SJCRH30 (cell line): ENCODE data around the gene UNC13B. TPM values are rescaled to one million over a fixed set of nuclear protein-coding genes. Genes with fewer than 3 reads are reported as not detected.
A peak's percentile ranks its signal among the peaks of the same experiment; 100 is the strongest.

Experiments used
- DNase-seq, 2 experiments: peaks; one replicate each; pipeline ENCODE4 v3.0.0-alpha.2; 2015 to 2020
- H3K27ac ChIP-seq: fragments of 250-450 bp; sonication (Bioruptor Pico); 2 replicates; pipeline ENCODE4 v1.5.1; 2020; ENCODE audit warnings: mild to moderate bottlenecking, moderate library complexity
- H3K27me3 ChIP-seq: fragments of 250-450 bp; sonication (Bioruptor Pico); 2 replicates; pipeline ENCODE4 v1.5.1; 2020; ENCODE audit warnings: mild to moderate bottlenecking, moderate library complexity
- H3K36me3 ChIP-seq: fragments of 250-450 bp; sonication (Bioruptor Pico); 2 replicates; pipeline ENCODE4 v1.5.1; 2020; ENCODE audit warnings: mild to moderate bottlenecking, moderate library complexity
- H3K4me1 ChIP-seq: fragments of 250-450 bp; sonication (Bioruptor Pico); 2 replicates; pipeline ENCODE4 v1.5.1; 2020; ENCODE audit warnings: mild to moderate bottlenecking, moderate library complexity
- H3K4me3 ChIP-seq: fragments of 250-450 bp; sonication (Bioruptor Pico); 2 replicates; pipeline ENCODE4 v1.5.1; 2020; ENCODE audit warnings: mild to moderate bottlenecking, moderate library complexity
- H3K9me3 ChIP-seq: fragments of 250-450 bp; sonication (Bioruptor Pico); replicated peaks from 2 replicates; pipeline ENCODE4 v1.5.1; 2020; ENCODE audit warnings: mild to moderate bottlenecking, moderate library complexity
- total RNA-seq: library from RNA; depleted of rRNA; stranded (reverse); fragments of >200 nt; shearing (Covaris generic); gene quantifications from 2 replicates; pipeline ENCODE4 v1.2.3, GENCODE V29; 2014

Gene UNC13B
- total RNA-seq, 1 experiment from 2014 or later: 2.0 TPM

- no peak overlapping the region for H3K4me3 ChIP-seq
- no peak overlapping the region for H3K27ac ChIP-seq
- H3K36me3 ChIP-seq: no peaks in the 10 kb centered on the region
- no peaks in the 10 kb centered on the region for H3K27me3 ChIP-seq
- H3K4me1 ChIP-seq: peaks cover 7% of the 10 kb centered on the region
- peak; percentile 36 to 70 for DNase-seq
- H3K9me3 ChIP-seq: no peaks in the 10 kb centered on the region
Observed at GRCh38 chr9:35367451-35367850, 205.6 kb downstream of the UNC13B start.

GRCh38 chr9:35370241-35370640 is 208.4 kb downstream of the UNC13B start:
- Histone ChIP-seq H3K9me3 (no peaks in the 10 kb centered on the region), H3K36me3 (no peaks in the 10 kb centered on the region), H3K4me3 (no peak overlapping the region), H3K27me3 (no peaks in the 10 kb centered on the region), H3K27ac (no peak overlapping the region), H3K4me1 (peaks cover 7% of the 10 kb centered on the region)
- DNase-seq: no peak

GRCh38 chr9:35374436-35374835 is 212.6 kb downstream of the UNC13B start:
- Histone ChIP-seq H3K27me3 (no peaks in the 10 kb centered on the region), H3K4me1 (no peaks in the 10 kb centered on the region), H3K9me3 (no peaks in the 10 kb centered on the region), H3K27ac (no peak overlapping the region), H3K4me3 (no peak overlapping the region), H3K36me3 (no peaks in the 10 kb centered on the region)
- no peak for DNase-seq

GRCh38 chr9:35374910-35375309 is 213.1 kb downstream of the UNC13B start:
- DNase-seq: no peak
- Histone ChIP-seq H3K27me3 (no peaks in the 10 kb centered on the region), H3K4me1 (no peaks in the 10 kb centered on the region), H3K4me3 (no peak overlapping the region), H3K9me3 (no peaks in the 10 kb centered on the region), H3K27ac (no peak overlapping the region), H3K36me3 (no peaks in the 10 kb centered on the region)

- H3K4me1 ChIP-seq: no peaks in the 10 kb centered on the region
- no peaks in the 10 kb centered on the region for H3K36me3 ChIP-seq
- H3K27ac ChIP-seq: no peak overlapping the region
- no peak overlapping the region for H3K4me3 ChIP-seq
- no peaks in the 10 kb centered on the region for H3K27me3 ChIP-seq
- no peaks in the 10 kb centered on the region for H3K9me3 ChIP-seq
- no peak for DNase-seq
Observed at GRCh38 chr9:35380039-35380438, 218.2 kb downstream of the UNC13B start.

GRCh38 chr9:35380619-35381018 is 218.8 kb downstream of the UNC13B start:
- no peak overlapping the region for H3K4me3 ChIP-seq
- no peaks in the 10 kb centered on the region for H3K4me1 ChIP-seq
- no peak for DNase-seq
- H3K9me3 ChIP-seq: no peaks in the 10 kb centered on the region
- H3K27me3 ChIP-seq: no peaks in the 10 kb centered on the region
- no peak overlapping the region for H3K27ac ChIP-seq
- no peaks in the 10 kb centered on the region for H3K36me3 ChIP-seq

GRCh38 chr9:35385042-35385441 is 223.2 kb downstream of the UNC13B start:
- Histone ChIP-seq H3K4me3 (no peak overlapping the region), H3K4me1 (no peaks in the 10 kb centered on the region)
- DNase-seq: no peak

GRCh38 chr9:35395076-35395705 is 233.4 kb downstream of the UNC13B start:
- no peak for DNase-seq
- Histone ChIP-seq H3K27ac (no peak overlapping the region), H3K36me3 (no peaks in the 10 kb centered on the region), H3K4me1 (no peaks in the 10 kb centered on the region), H3K4me3 (no peak overlapping the region), H3K9me3 (no peaks in the 10 kb centered on the region), H3K27me3 (no peaks in the 10 kb centered on the region)

More at GRCh38 chr9:35385042-35385441, 223.2 kb downstream of the UNC13B start:
- Histone ChIP-seq H3K36me3 (no peaks in the 10 kb centered on the region), H3K27me3 (no peaks in the 10 kb centered on the region), H3K9me3 (no peaks in the 10 kb centered on the region), H3K27ac (no peak overlapping the region)

GRCh38 chr9:35395706-35396101 is 233.9 kb downstream of the UNC13B start:
- Histone ChIP-seq H3K36me3 (no peaks in the 10 kb centered on the region), H3K27ac (no peak overlapping the region), H3K9me3 (no peaks in the 10 kb centered on the region), H3K27me3 (no peaks in the 10 kb centered on the region), H3K4me3 (no peak overlapping the region), H3K4me1 (no peaks in the 10 kb centered on the region)
- DNase-seq: no peak

GRCh38 chr9:35396560-35397215 is 234.9 kb downstream of the UNC13B start:
- no peak for DNase-seq
- no peak overlapping the region for H3K4me3 ChIP-seq
- no peaks in the 10 kb centered on the region for H3K27me3 ChIP-seq
- H3K36me3 ChIP-seq: no peaks in the 10 kb centered on the region
- no peaks in the 10 kb centered on the region for H3K4me1 ChIP-seq
- no peaks in the 10 kb centered on the region for H3K9me3 ChIP-seq
- H3K27ac ChIP-seq: no peak overlapping the region

GRCh38 chr9:35397216-35397698 is 235.4 kb downstream of the UNC13B start:
- H3K27me3 ChIP-seq: no peaks in the 10 kb centered on the region
- DNase-seq: no peak
- no peaks in the 10 kb centered on the region for H3K9me3 ChIP-seq
- no peak overlapping the region for H3K4me3 ChIP-seq
- H3K27ac ChIP-seq: no peak overlapping the region
- no peaks in the 10 kb centered on the region for H3K4me1 ChIP-seq
- H3K36me3 ChIP-seq: no peaks in the 10 kb centered on the region

- Histone ChIP-seq H3K27me3 (no peaks in the 10 kb centered on the region), H3K4me3 (no peak overlapping the region), H3K9me3 (no peaks in the 10 kb centered on the region), H3K4me1 (no peaks in the 10 kb centered on the region), H3K27ac (no peak overlapping the region), H3K36me3 (no peaks in the 10 kb centered on the region)
- DNase-seq: no peak
Observed at GRCh38 chr9:35397923-35398322, 236.1 kb downstream of the UNC13B start.

- Histone ChIP-seq H3K27ac (no peak overlapping the region), H3K4me1 (no peaks in the 10 kb centered on the region), H3K36me3 (no peaks in the 10 kb centered on the region), H3K9me3 (no peaks in the 10 kb centered on the region), H3K4me3 (no peak overlapping the region), H3K27me3 (no peaks in the 10 kb centered on the region)
- no peak for DNase-seq
Observed at GRCh38 chr9:35398651-35399335, 237.0 kb downstream of the UNC13B start.

GRCh38 chr9:35404865-35405264 is 243.1 kb downstream of the UNC13B start:
- Histone ChIP-seq H3K27me3 (no peaks in the 10 kb centered on the region), H3K9me3 (no peaks in the 10 kb centered on the region), H3K36me3 (no peaks in the 10 kb centered on the region), H3K4me3 (no peak overlapping the region), H3K4me1 (no peaks in the 10 kb centered on the region), H3K27ac (no peak overlapping the region)
- DNase-seq: no peak

GRCh38 chr9:35406183-35406959 is 244.6 kb downstream of the UNC13B start:
- Histone ChIP-seq H3K36me3 (no peaks in the 10 kb centered on the region), H3K4me1 (no peaks in the 10 kb centered on the region), H3K27me3 (no peaks in the 10 kb centered on the region), H3K4me3 (no peak overlapping the region), H3K27ac (no peak overlapping the region), H3K9me3 (no peaks in the 10 kb centered on the region)
- DNase-seq: peak; percentile 14 to 35
